GM23248 (cell line): ENCODE data around the gene RTRAF.

ENCODE experiments used
- EZH2 ChIP-seq: fragments of 200-600 bp; sonication (generic); IDR thresholded peaks from 2 replicates; pipeline ENCODE4 v1.6.1; 2018; ENCODE audit warnings: antibody characterized with exemption, mild to moderate bottlenecking; ENCODE audit not compliant: insufficient read depth, poor library complexity, severe bottlenecking
- EZH2phosphoT487 ChIP-seq: fragments of 200-600 bp; sonication (generic); IDR thresholded peaks from 2 replicates; pipeline ENCODE4 v1.6.1; 2018; ENCODE audit warnings: antibody characterized with exemption, moderate library complexity, mild to moderate bottlenecking, low read depth; ENCODE audit not compliant: insufficient read depth

DNA sequence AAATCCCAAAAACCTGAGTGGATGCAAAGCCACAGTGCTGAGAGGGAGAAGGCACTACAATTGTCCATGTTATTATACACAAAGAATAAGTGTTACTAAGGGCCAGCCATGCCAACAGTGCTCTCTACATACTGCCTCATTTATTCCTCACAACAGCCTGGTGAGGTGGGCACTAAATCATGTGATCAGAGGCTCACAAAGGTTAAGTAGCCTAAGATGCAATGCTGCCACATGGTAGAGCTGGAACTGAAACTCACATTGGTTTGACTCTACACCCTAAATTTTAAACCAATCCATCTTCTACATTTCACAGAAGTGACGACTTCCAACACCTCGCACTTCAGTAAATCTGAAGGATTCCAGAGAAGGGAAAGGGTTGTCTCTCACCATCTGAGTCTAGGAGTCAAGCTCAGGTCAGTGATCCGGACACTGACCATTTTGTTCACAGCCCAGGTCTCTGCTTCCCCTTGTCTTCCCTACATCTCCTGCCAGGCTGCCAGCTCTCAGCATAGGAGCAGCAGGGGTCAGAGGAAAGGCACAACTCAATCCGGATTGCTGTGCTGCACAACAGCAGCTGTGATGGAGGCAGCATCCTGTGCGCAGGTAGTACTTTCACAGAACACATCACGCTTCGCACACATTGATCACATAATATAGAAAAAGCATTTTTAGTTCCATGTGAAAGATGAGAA lies 49.9 kb downstream of the RTRAF start:
- no peak for TF ChIP-seq EZH2phosphoT487
- no peak for TF ChIP-seq EZH2
